ENCODE results near the gene STAB2.

DNA sequence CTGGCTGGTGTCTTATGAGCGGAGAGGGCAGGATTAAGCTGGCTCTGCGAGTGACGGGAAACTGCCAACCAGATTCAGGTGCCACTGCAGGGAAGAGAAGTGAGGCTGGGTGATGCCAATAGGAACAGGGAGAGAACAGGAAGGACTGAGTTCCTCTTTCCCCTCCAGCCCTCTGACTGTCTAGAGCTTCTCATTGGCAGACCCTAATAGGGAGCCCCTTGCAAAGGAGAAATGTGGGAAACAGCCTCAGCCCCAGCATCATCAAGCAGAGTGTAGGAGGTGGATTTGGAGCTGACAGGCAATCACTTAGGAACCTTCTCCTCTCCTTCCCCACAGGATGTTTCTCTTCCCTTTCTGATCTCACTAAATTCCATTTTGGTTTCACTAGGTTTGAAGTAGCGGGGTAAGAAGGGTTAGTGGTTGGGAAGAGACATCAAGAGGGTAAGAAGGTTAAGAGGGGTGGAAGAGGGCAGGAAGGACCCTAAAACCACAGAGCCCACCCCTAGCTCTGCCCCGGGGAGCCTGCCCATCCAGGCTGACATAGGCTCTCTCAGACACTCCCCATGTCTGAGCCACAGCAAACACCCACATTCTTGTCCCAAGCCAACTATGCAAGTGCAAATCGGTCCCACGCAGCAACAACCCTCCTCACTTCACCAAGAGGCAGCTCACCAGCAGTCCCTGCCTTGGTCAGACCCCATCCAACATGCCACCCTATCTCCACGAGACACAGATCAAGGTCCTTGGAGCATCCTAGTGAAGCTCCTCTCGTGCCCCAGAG lies 111.1 kb downstream of the STAB2 start:
- TF ChIP-seq, protein P1, sequence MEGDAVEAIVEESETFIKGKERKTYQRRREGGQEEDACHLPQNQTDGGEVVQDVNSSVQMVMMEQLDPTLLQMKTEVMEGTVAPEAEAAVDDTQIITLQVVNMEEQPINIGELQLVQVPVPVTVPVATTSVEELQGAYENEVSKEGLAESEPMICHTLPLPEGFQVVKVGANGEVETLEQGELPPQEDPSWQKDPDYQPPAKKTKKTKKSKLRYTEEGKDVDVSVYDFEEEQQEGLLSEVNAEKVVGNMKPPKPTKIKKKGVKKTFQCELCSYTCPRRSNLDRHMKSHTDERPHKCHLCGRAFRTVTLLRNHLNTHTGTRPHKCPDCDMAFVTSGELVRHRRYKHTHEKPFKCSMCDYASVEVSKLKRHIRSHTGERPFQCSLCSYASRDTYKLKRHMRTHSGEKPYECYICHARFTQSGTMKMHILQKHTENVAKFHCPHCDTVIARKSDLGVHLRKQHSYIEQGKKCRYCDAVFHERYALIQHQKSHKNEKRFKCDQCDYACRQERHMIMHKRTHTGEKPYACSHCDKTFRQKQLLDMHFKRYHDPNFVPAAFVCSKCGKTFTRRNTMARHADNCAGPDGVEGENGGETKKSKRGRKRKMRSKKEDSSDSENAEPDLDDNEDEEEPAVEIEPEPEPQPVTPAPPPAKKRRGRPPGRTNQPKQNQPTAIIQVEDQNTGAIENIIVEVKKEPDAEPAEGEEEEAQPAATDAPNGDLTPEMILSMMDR (IDR thresholded peaks at IDR 0.05), result no peak
- TF ChIP-seq POLR2A (IDR thresholded peaks at IDR 0.05), result no peak

Measured in right lobe of liver (tissue), 4 donors.